H1 (cell line): ENCODE data around the gene DPF3. TPM values are rescaled to one million over a fixed set of nuclear protein-coding genes. Genes with fewer than 3 reads are reported as not detected.

Source experiments
- CTCF ChIA-PET: fragments of 300-600 bp; sonication (Branson Sonifier 250); formaldehyde crosslinking; loops from one replicate; lab custom pipeline; 2021; ENCODE audit not compliant: partially characterized antibody; lab: Charles Lee
- POLR2A ChIA-PET: fragments of 300-600 bp; sonication (Branson Sonifier 250); formaldehyde crosslinking; loops from one replicate; lab custom pipeline; 2021; ENCODE audit warnings: inconsistent platforms; ENCODE audit not compliant: partially characterized antibody; lab: Charles Lee
- DNase-seq, 2 experiments: peaks; one replicate each; pipeline versions ENCODE4 v3.0.0 to v3.0.0-alpha.2; 2010 to 2022; ENCODE audit warnings: low spot score in 2 of 2, low read depth in 1 of 2, mixed read lengths in 1 of 2
- FAIRE-seq: peaks from 2 replicates; lab custom pipeline; 2011; peaks lifted over from hg19 to GRCh38; lab: Jason Lieb, UNC
- H2AFZ ChIP-seq: 2 replicates; pipeline ENCODE4 v1.8.1; 2012; ENCODE audit warnings: low read length, inconsistent platforms
- H2AK5ac ChIP-seq: 2 replicates; pipeline ENCODE4 v1.6.1; 2013; ENCODE audit warnings: low read depth, low read length
- H2BK120ac ChIP-seq: replicated peaks from 2 replicates; pipeline ENCODE3; 2013; ENCODE audit warnings: low read depth, low read length, inconsistent platforms
- H2BK12ac ChIP-seq: 2 replicates; pipeline ENCODE4 v1.6.1; 2013; ENCODE audit warnings: low read depth, low read length
- H2BK15ac ChIP-seq: 2 replicates; pipeline ENCODE4 v1.6.1; 2013; ENCODE audit warnings: low read length
- H2BK20ac ChIP-seq: 2 replicates; pipeline ENCODE4 v1.6.1; 2013; ENCODE audit warnings: low read length
- H2BK5ac ChIP-seq: 2 replicates; pipeline ENCODE4 v1.6.1; 2013; ENCODE audit warnings: low read depth, low read length
- H3K14ac ChIP-seq: 2 replicates; pipeline ENCODE4 v1.6.1; 2013; ENCODE audit warnings: inconsistent platforms; ENCODE audit not compliant: insufficient read length
- H3K18ac ChIP-seq: 2 replicates; pipeline ENCODE4 v1.6.1; 2013; ENCODE audit warnings: low read length; ENCODE audit errors: extremely low read depth
- H3K23ac ChIP-seq: 2 replicates; pipeline ENCODE4 v1.6.1; 2013; ENCODE audit warnings: inconsistent platforms; ENCODE audit not compliant: insufficient read length
- H3K23me2 ChIP-seq: 2 replicates; pipeline ENCODE4 v1.6.1; 2013; ENCODE audit warnings: low read depth, low read length
- H3K27ac ChIP-seq: 2 replicates; pipeline ENCODE4 v1.6.1; 2011; ENCODE audit warnings: low read depth, low read length, inconsistent platforms
- H3K27me3 ChIP-seq, 4 experiments: replicated peaks in 1 of 4; 1 replicate in 1 of 4; 2 replicates in 3 of 4; pipeline versions ENCODE4 v1.6.1 to v1.8.1; 2011 to 2013; ENCODE audit warnings: low read length in 3 of 4, mild to moderate bottlenecking in 3 of 4, inconsistent platforms in 2 of 4, mixed read lengths in 2 of 4, moderate library complexity in 1 of 4; ENCODE audit not compliant: control insufficient read depth in 3 of 4, insufficient read depth in 3 of 4; ENCODE audit errors: extremely low read depth in 1 of 4
- H3K36me3 ChIP-seq, 4 experiments: 2 replicates each; pipeline versions ENCODE4 v1.6.1 to v1.8.1; 2011 to 2013; ENCODE audit warnings: mild to moderate bottlenecking in 4 of 4, low read length in 3 of 4, moderate library complexity in 2 of 4, control low read depth in 1 of 4, inconsistent platforms in 1 of 4; ENCODE audit not compliant: insufficient read depth in 4 of 4, control insufficient read depth in 2 of 4
- H3K4ac ChIP-seq: replicated peaks from 2 replicates; pipeline ENCODE3; 2013; ENCODE audit warnings: low read length, low read depth, mixed read lengths, inconsistent platforms; ENCODE audit not compliant: insufficient read length
- H3K4me1 ChIP-seq, 4 experiments: replicated peaks in 1 of 4; 1 replicate in 1 of 4; 2 replicates in 3 of 4; pipeline versions ENCODE4 v1.6.1 to v1.8.1; 2011 to 2013; ENCODE audit warnings: low read length in 3 of 4, inconsistent platforms in 2 of 4, mixed read lengths in 1 of 4; ENCODE audit not compliant: insufficient read depth in 4 of 4, control insufficient read depth in 3 of 4
- H3K4me2 ChIP-seq, 2 experiments: 2 replicates each; pipeline versions ENCODE4 v1.6.1 to v1.8.1; 2011 to 2013; ENCODE audit warnings: low read depth in 2 of 2, low read length in 2 of 2, control low read depth in 1 of 2, inconsistent platforms in 1 of 2, mild to moderate bottlenecking in 1 of 2; ENCODE audit not compliant: insufficient read depth in 1 of 2
- H3K4me3 ChIP-seq, 4 experiments: fragments of 200-600, 300-600 bp in 1 of 4; sonication (generic), shearing (Covaris generic), sonication (Bioruptor Twin) in 1 of 4; 2 replicates each; pipeline versions ENCODE4 v1.5.1 to v1.8.1; 2011 to 2016; ENCODE audit warnings: low read length in 4 of 4, low read depth in 3 of 4, control low read depth in 2 of 4, inconsistent platforms in 2 of 4, mild to moderate bottlenecking in 2 of 4, mixed read lengths in 1 of 4, moderate library complexity in 1 of 4; ENCODE audit not compliant: insufficient read depth in 2 of 4; ENCODE audit errors: extremely low read depth in 1 of 4
- H3K56ac ChIP-seq: replicated peaks from 2 replicates; pipeline ENCODE3; 2013; ENCODE audit warnings: low read depth, mild to moderate bottlenecking, mixed read lengths, low read length, inconsistent platforms; ENCODE audit not compliant: insufficient read length
- H3K79me1 ChIP-seq: 2 replicates; pipeline ENCODE4 v1.6.1; 2013; ENCODE audit warnings: low read depth, low read length, control low read depth
- H3K79me2 ChIP-seq, 2 experiments: 2 replicates each; pipeline versions ENCODE4 v1.6.1 to v1.8.1; 2012 to 2013; ENCODE audit warnings: low read length in 2 of 2, mild to moderate bottlenecking in 2 of 2, inconsistent platforms in 1 of 2; ENCODE audit not compliant: insufficient read depth in 2 of 2, control insufficient read depth in 1 of 2
- H3K9ac ChIP-seq, 4 experiments: replicated peaks in 1 of 4; 1 replicate in 1 of 4; 2 replicates in 3 of 4; pipeline versions ENCODE4 v1.6.1 to v1.8.1; 2011 to 2013; ENCODE audit warnings: low read depth in 3 of 4, low read length in 3 of 4, control low read depth in 2 of 4, mild to moderate bottlenecking in 2 of 4, moderate library complexity in 2 of 4, inconsistent platforms in 1 of 4; ENCODE audit errors: extremely low read depth in 1 of 4
- H3K9me3 ChIP-seq, 2 experiments: 2 replicates each; pipeline versions ENCODE4 v1.6.1 to v1.8.1; 2012 to 2013; ENCODE audit warnings: mild to moderate bottlenecking in 2 of 2, moderate library complexity in 2 of 2, control low read depth in 1 of 2, inconsistent platforms in 1 of 2, low read depth in 1 of 2, low read length in 1 of 2, mixed read lengths in 1 of 2; ENCODE audit not compliant: insufficient read depth in 2 of 2
- H4K20me1 ChIP-seq, 2 experiments: replicated peaks in 1 of 2; 2 replicates each; pipeline versions ENCODE3 to v1.8.1; 2011 to 2013; ENCODE audit warnings: inconsistent platforms in 2 of 2, low read length in 2 of 2, mild to moderate bottlenecking in 1 of 2; ENCODE audit not compliant: insufficient read depth in 2 of 2, control insufficient read depth in 1 of 2
- H4K5ac ChIP-seq: 2 replicates; pipeline ENCODE4 v1.6.1; 2013; ENCODE audit warnings: low read length, low read depth, mixed read lengths, inconsistent platforms; ENCODE audit not compliant: insufficient read length
- H4K8ac ChIP-seq: 2 replicates; pipeline ENCODE4 v1.8.0; 2013; ENCODE audit warnings: mild to moderate bottlenecking, moderate library complexity, low read length, inconsistent platforms; ENCODE audit not compliant: insufficient read depth; ENCODE audit errors: extremely low read depth
- H4K91ac ChIP-seq: replicated peaks from 2 replicates; pipeline ENCODE3; 2013; ENCODE audit warnings: low read length, mixed read lengths, inconsistent platforms; ENCODE audit not compliant: insufficient read length
- ATF3 ChIP-seq: IDR thresholded peaks from 2 replicates; pipeline ENCODE4 v1.6.1; 2011; ENCODE audit warnings: low read depth, mild to moderate bottlenecking, low read length; ENCODE audit not compliant: insufficient read depth
- BRCA1 ChIP-seq: IDR thresholded peaks from 2 replicates; pipeline ENCODE4 v1.6.1; 2012; ENCODE audit warnings: low read depth, low read length, improper control_type of control experiment
- CBX5 ChIP-seq: fragments of 300-800, 300-1000 bp; sonication (generic); IDR thresholded peaks from 2 replicates; pipeline ENCODE4 v1.7.1; 2016; ENCODE audit warnings: antibody characterized with exemption, low read length, low read depth
- EP300 ChIP-seq, 2 experiments: IDR thresholded peaks; 1 replicate in 1 of 2; 2 replicates in 1 of 2; pipeline ENCODE4 v1.6.1; 2011 to 2012; ENCODE audit warnings: low read depth in 2 of 2, low read length in 2 of 2, mild to moderate bottlenecking in 2 of 2, borderline replicate concordance in 1 of 2, inconsistent platforms in 1 of 2, moderate library complexity in 1 of 2
- FOSL1 ChIP-seq: IDR thresholded peaks from 2 replicates; pipeline ENCODE4 v1.6.1; 2011; ENCODE audit warnings: mild to moderate bottlenecking, low read depth, low read length, moderate library complexity; ENCODE audit not compliant: insufficient read depth
- KDM4A ChIP-seq: IDR thresholded peaks from one replicate; pipeline ENCODE4 v1.7.1; 2012; ENCODE audit warnings: low read depth, mild to moderate bottlenecking, moderate library complexity, low read length, inconsistent platforms; ENCODE audit not compliant: severe bottlenecking
- NANOG ChIP-seq: IDR thresholded peaks from 2 replicates; pipeline ENCODE4 v1.6.1; 2011; ENCODE audit warnings: low read length, low read depth, mild to moderate bottlenecking, inconsistent platforms; ENCODE audit not compliant: insufficient read depth, poor library complexity, severe bottlenecking
- PHF8 ChIP-seq: fragments of 200-600 bp; sonication (generic); conservative IDR thresholded peaks from 2 replicates; pipeline ENCODE4 v1.7.1; 2012; ENCODE audit warnings: low read depth, mild to moderate bottlenecking, inconsistent platforms, low read length, moderate library complexity
- POU5F1 ChIP-seq: IDR thresholded peaks from 2 replicates; pipeline ENCODE4 v1.6.1; 2011; ENCODE audit warnings: low read depth, mild to moderate bottlenecking, low read length, moderate library complexity
- RBBP5 ChIP-seq: IDR thresholded peaks from 2 replicates; pipeline ENCODE4 v1.7.1; 2012; ENCODE audit warnings: low read depth, mild to moderate bottlenecking, inconsistent platforms, low read length, moderate library complexity, borderline replicate concordance
- RNF2 ChIP-seq: fragments of 200-900, 300-1000 bp; sonication (generic); IDR thresholded peaks from 2 replicates; pipeline ENCODE4 v1.7.1; 2016; ENCODE audit warnings: borderline replicate concordance, low read depth, mild to moderate bottlenecking, antibody characterized with exemption, low read length; ENCODE audit not compliant: poor library complexity, severe bottlenecking; ENCODE audit errors: missing control alignments
- RXRA ChIP-seq: IDR thresholded peaks from 2 replicates; pipeline ENCODE4 v1.6.1; 2011; ENCODE audit warnings: low read depth, mild to moderate bottlenecking, low read length, moderate library complexity; ENCODE audit not compliant: insufficient read depth
- TBP ChIP-seq: IDR thresholded peaks from 2 replicates; pipeline ENCODE4 v1.6.1; 2011; ENCODE audit warnings: low read depth, low read length, improper control_type of control experiment
- WGBS, 2 experiments: shearing (Covaris generic) in 1 of 2; methylation state at CpG; one replicate each; pipeline versions ENCODE4 v1.1.6 to v1.1.7; 2013 to 2015; ENCODE audit warnings: low lambda C conversion rate in 2 of 2, mixed read lengths in 2 of 2, inconsistent platforms in 1 of 2, low coverage in 1 of 2, missing lambda C conversion rate in 1 of 2; ENCODE audit not compliant: insufficient replicate concordance in 2 of 2, insufficient coverage in 1 of 2, insufficient read length in 1 of 2; ENCODE audit errors: extremely low coverage in 1 of 2, missing lambda C conversion rate in 1 of 2; 5-methylcytosine and 5-hydroxymethylcytosine counted together
- polyA plus RNA-seq, 7 experiments: library from polyadenylated mRNA; depleted of rRNA in 3 of 7; stranded (reverse) in 5 of 7; unstranded in 2 of 7; fragments of >200 nt in 5 of 7; fragments of 200-250 nt in 2 of 7; gene quantifications; 1 replicate in 5 of 7; 2 replicates in 1 of 7; 4 replicates in 1 of 7; pipeline versions ENCODE4 v1.2.1 to v1.2.3, GENCODE V29; 2011 to 2013; ENCODE audit warnings: missing spikeins in 2 of 7, mixed read lengths in 2 of 7
- total RNA-seq: library from RNA; stranded (reverse); fragmentation: NEBNext Ultra II Directional; extraction: Animal tissue kit (Norgen Biotek cat#: 25700); gene quantifications from 2 replicates; pipeline ENCODE4 v1.2.1, GENCODE V29; 2021

DPF3 gene
- total and polyA plus RNA-seq, 2 of the 8 experiments (the other 6 are each of a cell fraction or from before 2014, with no cell fraction given): 0.19 TPM; not detected in 1

DNA sequence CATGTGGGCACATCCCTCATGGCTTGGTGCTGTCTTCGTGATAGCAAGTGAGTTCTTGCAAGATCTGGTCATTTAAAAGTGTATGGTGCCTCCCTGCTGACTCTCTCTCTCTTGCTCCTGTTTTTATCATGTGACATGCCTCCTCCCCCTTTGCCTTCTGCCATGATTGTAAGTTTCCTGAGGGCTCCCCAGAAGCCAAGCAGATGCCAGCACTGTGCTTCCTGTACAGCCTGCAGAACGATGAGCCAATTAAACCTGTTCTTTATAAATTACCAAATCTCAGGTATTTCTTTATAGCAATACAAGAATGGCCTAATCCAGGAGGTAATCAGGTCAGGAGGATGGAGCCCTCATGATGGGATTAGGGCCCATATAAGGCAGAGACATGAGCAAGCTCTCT lies 116.3 kb downstream of the DPF3 start:
- Histone ChIP-seq H3K79me1 (no peaks in the 10 kb centered on the region), H3K14ac (no peak overlapping the region), H2AFZ (no peak overlapping the region), H3K27me3 (no peaks in the 10 kb centered on the region), H3K18ac (no peak overlapping the region), H4K8ac (no peak overlapping the region), H3K79me2 (no peaks in the 10 kb centered on the region), H3K4me3 (no peak overlapping the region), H3K4me1 (no peaks in the 10 kb centered on the region), H3K56ac (no peak overlapping the region), H4K5ac (no peak overlapping the region), H2AK5ac (no peak overlapping the region), H3K23me2 (no peaks in the 10 kb centered on the region), H2BK120ac (no peak overlapping the region), H3K27ac (no peak overlapping the region), H2BK20ac (no peak overlapping the region), H3K36me3 (no peaks in the 10 kb centered on the region), H2BK15ac (no peak overlapping the region), H3K23ac (no peak overlapping the region), H2BK5ac (no peak overlapping the region), H3K4me2 (no peak overlapping the region), H2BK12ac (no peak overlapping the region), H4K20me1 (no peaks in the 10 kb centered on the region), H3K9ac (no peak overlapping the region), H4K91ac (no peak overlapping the region), H3K4ac (no peak overlapping the region), H3K9me3 (peaks cover 5 to 9% of the 10 kb centered on the region in 2 experiments; a peak in 3 of 4 replicates)
- no peak for DNase-seq
- ChIA-PET CTCF (no interaction called here), POLR2A (no interaction called here)
- 92% methylated on average over 2 of the region's 2 CpGs; no CpG with 5 or more reads in 1 of the 2 experiments for WGBS, 2 experiments
- FAIRE-seq: no peak
- no peak for TF ChIP-seq BRCA1
- no peak for TF ChIP-seq TBP
- no peak for TF ChIP-seq CBX5
- no peak for TF ChIP-seq FOSL1
- no peak for TF ChIP-seq KDM4A
- TF ChIP-seq NANOG: no peak
- TF ChIP-seq RNF2: no peak
- no peak for TF ChIP-seq PHF8
- no peak for TF ChIP-seq RXRA
- TF ChIP-seq POU5F1: no peak
- TF ChIP-seq RBBP5: no peak
- TF ChIP-seq ATF3: no peak
- no peak for TF ChIP-seq EP300 (IDR thresholded peaks at IDR 0.05; ENCODE audit: borderline replicate concordance in 1 of 2, low read depth in 2 of 2, low read length in 2 of 2)
